Rectal smooth muscle tissue (tissue), 1 donor: ENCODE data around the gene CACYBP.

Source experiments
- H3K27ac ChIP-seq: one replicate; pipeline ENCODE4 v1.7.0; 2013; ENCODE audit warnings: low read depth, low read length, inconsistent platforms
- H3K27me3 ChIP-seq: one replicate; pipeline ENCODE4 v1.7.0; 2013; ENCODE audit warnings: low read length; ENCODE audit not compliant: control insufficient read depth, insufficient read depth
- H3K36me3 ChIP-seq: one replicate; pipeline ENCODE4 v1.7.0; 2013; ENCODE audit warnings: low read length; ENCODE audit not compliant: control insufficient read depth, insufficient read depth
- H3K4me1 ChIP-seq: one replicate; pipeline ENCODE4 v1.7.0; 2013; ENCODE audit warnings: low read length; ENCODE audit not compliant: control insufficient read depth, insufficient read depth
- H3K4me3 ChIP-seq: one replicate; pipeline ENCODE4 v1.7.0; 2013; ENCODE audit warnings: low read length
- H3K9ac ChIP-seq: one replicate; pipeline ENCODE4 v1.7.0; 2013; ENCODE audit warnings: low read length

Gene CACYBP

DNA sequence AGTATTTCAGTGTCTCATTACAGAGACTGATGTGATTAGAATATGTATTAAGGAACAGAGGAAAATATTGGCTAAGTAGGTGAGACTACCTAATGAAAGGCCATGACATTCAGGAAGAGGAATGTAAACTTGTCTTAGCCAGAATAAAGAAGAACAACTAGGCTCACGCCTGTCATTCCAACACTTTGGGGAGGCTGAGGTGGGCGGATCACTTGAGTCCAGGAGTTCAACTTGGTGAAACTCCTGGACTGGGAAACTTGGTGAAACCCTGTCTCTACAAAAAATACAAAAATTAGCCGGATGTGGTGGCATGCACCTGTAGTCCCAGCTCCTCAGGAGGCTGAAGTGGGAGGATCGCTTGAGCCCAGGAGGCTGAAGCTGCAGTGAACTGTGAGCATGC lies 14.8 kb upstream of the CACYBP start:
- no peak overlapping the region for H3K9ac ChIP-seq
- H3K27ac ChIP-seq = no peak overlapping the region
- H3K36me3 ChIP-seq = peaks cover 2% of the 10 kb centered on the region
- H3K4me1 ChIP-seq = no peaks in the 10 kb centered on the region
- H3K4me3 ChIP-seq = no peak overlapping the region
- H3K27me3 ChIP-seq = no peaks in the 10 kb centered on the region

GRCh38 chr1:174988539-174988938 lies 11.2 kb upstream of the CACYBP start:
- no peak overlapping the region for H3K4me3 ChIP-seq
- no peak overlapping the region for H3K9ac ChIP-seq
- no peaks in the 10 kb centered on the region for H3K4me1 ChIP-seq
- no peaks in the 10 kb centered on the region for H3K27me3 ChIP-seq
- no peaks in the 10 kb centered on the region for H3K36me3 ChIP-seq
- H3K27ac ChIP-seq = no peak overlapping the region

DNA sequence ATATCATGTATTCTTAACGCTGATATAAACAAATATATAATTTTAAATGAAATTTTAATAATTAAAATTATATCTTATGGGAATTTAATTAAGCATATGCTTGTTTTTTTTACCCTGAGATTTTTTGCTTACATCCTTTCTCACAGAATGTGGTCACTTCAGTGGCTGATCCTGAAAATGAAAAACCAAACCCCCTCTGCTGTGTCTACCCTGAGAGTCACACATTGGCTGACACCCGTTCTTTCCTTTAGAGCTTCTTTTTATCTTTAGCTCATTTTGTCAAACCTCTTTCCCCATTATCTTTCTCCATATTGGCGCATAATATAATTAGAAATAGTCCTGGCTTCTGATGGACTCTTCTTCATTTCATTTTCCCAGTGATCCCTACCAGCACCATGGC lies 10.8 kb upstream of the CACYBP start:
- Histone ChIP-seq H3K36me3 (no peaks in the 10 kb centered on the region), H3K4me1 (no peaks in the 10 kb centered on the region), H3K9ac (no peak overlapping the region), H3K4me3 (no peak overlapping the region), H3K27me3 (no peaks in the 10 kb centered on the region), H3K27ac (no peak overlapping the region)

DNA sequence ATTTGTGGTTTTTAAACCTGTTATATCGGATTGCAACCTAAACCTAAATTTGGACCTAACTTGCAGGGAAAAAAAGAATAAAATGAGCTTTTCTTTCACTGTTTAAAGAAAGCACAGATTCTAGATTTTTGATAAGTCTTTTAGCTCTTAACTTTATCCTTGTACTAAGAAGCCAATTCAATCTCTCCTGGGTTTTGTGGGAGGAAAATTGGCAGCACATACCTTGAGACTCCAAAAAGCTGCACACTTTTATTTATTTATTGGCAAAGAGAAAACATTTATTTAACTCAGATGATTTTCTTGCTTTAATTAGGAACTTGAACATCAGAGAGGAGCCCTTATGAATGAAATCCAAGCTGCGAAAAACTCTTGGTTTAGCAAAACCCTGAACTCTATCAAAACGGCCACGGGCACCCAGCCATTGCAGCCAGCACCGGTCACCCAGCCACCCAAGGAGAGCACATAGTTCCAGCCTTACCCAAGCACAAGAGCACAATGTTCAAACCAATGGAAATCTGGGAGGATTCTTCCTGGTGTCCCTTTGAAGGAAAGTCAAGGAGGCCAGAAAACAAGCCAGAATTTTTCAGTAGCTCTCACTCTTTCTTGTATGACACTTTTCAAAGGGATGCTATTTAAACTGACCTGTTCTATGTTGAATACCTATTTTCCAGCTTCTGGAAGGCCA lies 10.1 kb upstream of the CACYBP start:
- no peak overlapping the region for H3K9ac ChIP-seq
- no peak overlapping the region for H3K4me3 ChIP-seq
- H3K36me3 ChIP-seq = no peaks in the 10 kb centered on the region
- no peaks in the 10 kb centered on the region for H3K27me3 ChIP-seq
- H3K4me1 ChIP-seq = no peaks in the 10 kb centered on the region
- H3K27ac ChIP-seq = peak overlapping the region; percentile 49

- Histone ChIP-seq H3K36me3 (no peaks in the 10 kb centered on the region), H3K27me3 (no peaks in the 10 kb centered on the region), H3K4me3 (peak overlapping the region; percentile 71), H3K9ac (no peak overlapping the region), H3K27ac (peak overlapping the region; percentile 80), H3K4me1 (no peaks in the 10 kb centered on the region)
Measured at GRCh38 chr1:174990382-174990999, 9.3 kb upstream of the CACYBP start.

DNA sequence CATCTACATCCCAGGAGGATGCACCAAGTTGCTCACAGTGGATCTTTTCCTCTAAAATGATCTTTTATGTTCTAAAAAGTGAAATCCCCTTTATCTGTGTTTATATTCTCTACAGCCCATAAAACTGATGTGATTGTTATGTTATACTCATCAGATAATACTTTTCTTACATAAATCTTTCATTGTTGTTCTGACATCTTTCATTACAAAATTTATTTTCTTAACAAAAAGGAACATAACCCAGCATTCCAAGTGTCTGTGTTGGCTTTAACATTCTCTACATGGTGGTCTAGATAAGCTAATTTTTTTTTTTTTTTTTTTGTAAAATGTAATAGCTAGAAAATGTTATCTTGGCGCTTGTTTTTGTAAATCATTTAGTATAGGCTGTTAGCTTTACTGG lies 8.3 kb upstream of the CACYBP start:
- no peak overlapping the region for H3K27ac ChIP-seq
- H3K36me3 ChIP-seq = no peaks in the 10 kb centered on the region
- no peaks in the 10 kb centered on the region for H3K4me1 ChIP-seq
- H3K9ac ChIP-seq = no peak overlapping the region
- H3K27me3 ChIP-seq = no peaks in the 10 kb centered on the region
- no peak overlapping the region for H3K4me3 ChIP-seq

GRCh38 chr1:174995121-174995520 lies 4.6 kb upstream of the CACYBP start:
- Histone ChIP-seq H3K27ac (no peak overlapping the region), H3K36me3 (no peaks in the 10 kb centered on the region), H3K27me3 (no peaks in the 10 kb centered on the region), H3K4me1 (no peaks in the 10 kb centered on the region), H3K4me3 (no peak overlapping the region), H3K9ac (no peak overlapping the region)

DNA sequence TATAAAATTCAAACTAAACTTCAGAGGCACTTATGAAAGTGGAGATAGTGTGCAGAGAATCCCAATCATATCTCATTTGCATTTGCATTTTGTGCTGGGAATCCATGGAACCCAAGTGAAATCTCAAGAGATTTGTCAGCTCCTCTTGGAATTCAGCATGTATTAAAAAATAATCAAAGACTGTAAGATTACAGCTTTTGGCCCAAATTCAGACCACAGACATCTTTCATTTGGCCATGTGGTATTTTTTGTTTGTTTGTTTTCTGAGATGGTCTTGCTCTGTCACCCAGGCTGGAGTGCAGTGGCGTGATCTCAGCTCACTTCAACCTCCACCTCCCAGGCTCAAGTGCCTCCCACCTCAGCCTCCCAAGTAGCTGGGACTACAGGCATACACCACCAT lies 3.8 kb upstream of the CACYBP start:
- H3K27me3 ChIP-seq = no peaks in the 10 kb centered on the region
- H3K4me3 ChIP-seq = no peak overlapping the region
- H3K4me1 ChIP-seq = no peaks in the 10 kb centered on the region
- no peak overlapping the region for H3K27ac ChIP-seq
- no peak overlapping the region for H3K9ac ChIP-seq
- no peaks in the 10 kb centered on the region for H3K36me3 ChIP-seq

GRCh38 chr1:174996476-174996875 lies 3.3 kb upstream of the CACYBP start:
- Histone ChIP-seq H3K27ac (no peak overlapping the region), H3K36me3 (no peaks in the 10 kb centered on the region), H3K9ac (no peak overlapping the region), H3K27me3 (no peaks in the 10 kb centered on the region), H3K4me3 (no peak overlapping the region), H3K4me1 (no peaks in the 10 kb centered on the region)

GRCh38 chr1:174997041-174997440 lies 2.7 kb upstream of the CACYBP start:
- H3K4me1 ChIP-seq = no peaks in the 10 kb centered on the region
- H3K27ac ChIP-seq = no peak overlapping the region
- no peaks in the 10 kb centered on the region for H3K27me3 ChIP-seq
- no peaks in the 10 kb centered on the region for H3K36me3 ChIP-seq
- no peak overlapping the region for H3K4me3 ChIP-seq
- H3K9ac ChIP-seq = no peak overlapping the region

GRCh38 chr1:174998569-174999215 lies 1.1 kb upstream of the CACYBP start:
- H3K4me1 ChIP-seq = no peaks in the 10 kb centered on the region
- peak overlapping the region; percentile 88 for H3K4me3 ChIP-seq
- H3K36me3 ChIP-seq = no peaks in the 10 kb centered on the region
- H3K27ac ChIP-seq = peak overlapping the region; percentile 99
- H3K9ac ChIP-seq = peak overlapping the region; percentile 96
- H3K27me3 ChIP-seq = no peaks in the 10 kb centered on the region

GRCh38 chr1:174999216-174999935 lies 371 bp upstream of the CACYBP start:
- H3K36me3 ChIP-seq = no peaks in the 10 kb centered on the region
- peak overlapping the region; percentile 96 for H3K9ac ChIP-seq
- no peaks in the 10 kb centered on the region for H3K27me3 ChIP-seq
- H3K4me3 ChIP-seq = peak overlapping the region; percentile 95
- H3K4me1 ChIP-seq = no peaks in the 10 kb centered on the region
- H3K27ac ChIP-seq = peak overlapping the region; percentile 99
